NCI-H226 (cell line): ENCODE results near the gene SEMA6D.
A peak's percentile ranks its signal among the peaks of the same experiment; 100 is the strongest.
"Not testable (repeated sequence)": the region's sequence is repeated elsewhere in the genome, so short reads cannot be mapped to it uniquely, and the experiment has no call there.

Source experiments
- DNase-seq: peaks from one replicate; pipeline ENCODE4 v3.0.0-alpha.2; 2015

SEMA6D gene

DNA sequence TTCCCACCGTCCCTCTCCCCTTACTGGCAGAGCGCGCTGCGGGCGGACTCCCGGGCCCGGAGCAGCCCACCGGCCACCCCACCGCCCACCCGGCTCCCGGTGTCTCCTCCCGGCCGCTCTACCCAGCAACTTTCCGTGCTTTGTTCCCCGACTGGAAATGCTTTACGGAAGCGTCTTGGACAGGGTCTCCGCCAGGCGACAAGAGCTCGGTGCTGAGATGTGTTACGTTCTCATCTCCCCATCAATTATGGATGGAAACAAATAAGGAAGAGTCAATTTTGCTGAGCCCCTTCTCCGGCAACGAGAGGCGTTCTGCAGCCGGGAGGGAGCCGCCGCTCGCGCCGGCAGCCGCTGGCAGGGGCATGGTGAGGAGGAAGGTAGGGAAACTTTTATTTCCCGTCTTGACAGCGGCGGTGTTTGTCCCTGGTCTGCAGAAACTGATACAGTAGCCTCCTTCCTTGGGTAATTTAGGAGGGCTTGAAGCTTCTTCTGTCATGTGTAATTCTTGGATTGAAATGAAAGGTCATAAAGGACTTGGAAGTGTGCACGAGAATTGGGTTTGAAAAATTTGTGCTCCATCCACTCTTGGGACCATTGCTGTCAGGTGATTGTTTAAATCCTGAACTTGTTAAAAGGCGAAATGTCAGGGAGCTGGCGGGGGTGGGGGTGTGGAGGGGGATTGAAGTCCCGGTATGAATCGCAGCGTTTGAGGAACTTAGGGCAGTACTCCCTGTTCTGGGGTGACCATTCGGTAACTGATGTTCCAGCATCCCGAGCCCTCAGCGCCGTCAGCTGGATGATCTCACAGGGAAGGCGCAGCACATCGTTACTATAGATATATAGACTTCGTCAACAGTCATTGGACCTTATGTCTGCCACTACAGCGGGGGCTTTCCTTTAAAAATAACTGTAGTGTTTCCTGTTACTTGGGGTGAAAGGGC lies 1.5 kb downstream of the SEMA6D start:
- DNase-seq = no peak

GRCh38 chr15:47719730-47720129 lies 2.4 kb downstream of the SEMA6D start:
- DNase-seq = no peak

- no peak for DNase-seq
Observed at GRCh38 chr15:47720555-47720954, 3.2 kb downstream of the SEMA6D start.

- DNase-seq = no peak
Observed at GRCh38 chr15:47721676-47722075, 4.4 kb downstream of the SEMA6D start.

DNA sequence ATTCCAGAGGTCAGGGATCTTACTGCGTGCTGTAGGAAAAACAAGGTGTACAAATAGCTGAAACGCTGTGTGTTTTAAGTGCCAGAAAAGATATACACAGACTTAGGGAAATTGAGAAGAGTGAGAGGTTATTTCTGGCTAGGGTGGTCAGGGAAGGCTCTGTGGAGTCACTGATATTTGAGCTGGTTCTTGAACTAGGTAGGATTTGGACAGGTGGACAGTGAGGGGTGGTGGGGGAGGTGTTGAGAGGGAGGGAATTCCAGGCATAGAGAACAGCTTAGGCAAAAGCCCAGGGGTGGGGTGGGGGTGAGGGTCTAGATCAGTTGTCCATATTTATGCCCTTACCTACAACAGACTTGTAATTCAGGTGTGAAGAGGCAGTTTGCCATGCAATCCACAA lies 7.0 kb downstream of the SEMA6D start:
- DNase-seq = no peak

GRCh38 chr15:47725051-47725450 lies 7.7 kb downstream of the SEMA6D start:
- DNase-seq = no peak

GRCh38 chr15:47725906-47726305 lies 8.6 kb downstream of the SEMA6D start:
- no peak for DNase-seq

- DNase-seq = peak; percentile 48
Observed at GRCh38 chr15:47726399-47726823, 9.1 kb downstream of the SEMA6D start.

DNA sequence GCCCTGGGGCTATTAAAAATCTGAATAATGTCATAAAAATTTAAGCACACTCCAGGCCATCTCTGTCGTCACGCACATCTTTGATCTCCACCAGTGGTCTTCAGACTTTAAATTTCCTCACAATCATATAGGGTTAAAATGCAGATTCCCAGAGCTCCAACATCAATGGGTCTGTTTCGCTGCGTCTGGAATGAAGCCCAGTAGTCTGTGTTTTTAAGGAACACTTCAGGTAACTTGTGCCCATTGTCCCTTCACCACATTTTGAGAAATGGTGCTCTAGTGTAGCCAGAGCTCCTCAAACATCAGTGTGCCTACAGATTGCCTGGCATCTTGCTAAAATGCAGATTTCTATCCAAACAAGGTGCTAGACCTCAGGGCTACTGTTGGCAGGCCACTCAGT lies 9.8 kb downstream of the SEMA6D start:
- DNase-seq = no peak

DNA sequence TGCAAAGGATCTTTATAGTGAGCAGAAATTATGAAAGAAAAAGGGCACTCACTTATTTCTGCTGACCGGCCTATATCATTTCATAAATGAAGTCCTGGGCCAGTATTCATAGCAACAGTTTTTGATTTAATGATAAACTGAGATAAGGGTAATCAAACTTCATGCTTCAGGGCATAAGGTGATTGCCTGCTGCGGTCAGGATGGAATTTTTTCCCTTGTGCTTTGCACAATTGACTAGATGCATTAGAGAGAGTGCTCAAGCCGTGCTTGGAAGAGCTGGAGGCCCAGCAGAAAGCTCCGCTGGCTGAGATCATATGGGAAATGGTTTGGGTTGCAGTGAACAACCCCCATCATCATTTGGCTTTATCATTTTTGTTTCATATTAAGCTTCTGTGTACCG lies 10.4 kb downstream of the SEMA6D start:
- DNase-seq = no peak

DNA sequence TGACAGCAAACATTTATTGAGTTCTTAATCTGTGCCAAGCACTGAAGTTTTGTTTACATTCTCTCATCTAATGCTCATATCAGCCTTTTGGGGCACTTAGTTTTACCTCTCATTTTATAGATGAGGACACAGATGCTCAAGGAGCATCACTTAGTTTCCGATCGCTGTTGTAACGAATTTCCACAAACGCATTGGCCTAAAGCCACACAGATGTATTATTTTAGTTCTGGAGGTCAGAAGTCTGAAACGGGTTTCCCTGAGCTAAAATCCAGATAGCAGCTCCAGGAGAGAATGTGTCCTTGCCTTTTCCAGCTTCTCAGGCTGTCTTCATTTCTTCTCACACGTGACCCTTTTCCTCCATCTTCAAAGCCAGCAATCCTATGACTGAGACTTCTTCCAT lies 11.1 kb downstream of the SEMA6D start:
- no peak for DNase-seq

DNA sequence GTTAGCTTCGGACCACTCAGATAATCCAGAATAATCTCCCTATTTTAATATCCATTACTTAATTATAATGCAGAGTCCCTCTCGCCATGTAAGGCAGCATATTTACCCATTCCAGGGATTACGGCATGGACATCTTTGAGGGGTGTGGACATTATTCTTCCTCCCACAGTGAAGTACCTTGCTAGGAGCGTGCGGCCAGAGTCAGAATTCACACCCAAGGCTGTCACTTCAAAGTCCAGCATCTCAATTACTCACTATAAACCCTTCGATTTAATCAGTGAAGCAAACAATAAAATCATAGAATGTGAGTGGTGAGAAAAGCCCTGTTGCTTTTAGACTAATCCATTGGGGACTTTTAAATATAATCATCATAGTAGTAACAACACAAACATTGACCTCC lies 11.6 kb downstream of the SEMA6D start:
- no peak for DNase-seq

- no peak for DNase-seq
Observed at GRCh38 chr15:47731230-47731629, 13.9 kb downstream of the SEMA6D start.

- no peak for DNase-seq
Observed at GRCh38 chr15:47732248-47732647, 14.9 kb downstream of the SEMA6D start.

DNA sequence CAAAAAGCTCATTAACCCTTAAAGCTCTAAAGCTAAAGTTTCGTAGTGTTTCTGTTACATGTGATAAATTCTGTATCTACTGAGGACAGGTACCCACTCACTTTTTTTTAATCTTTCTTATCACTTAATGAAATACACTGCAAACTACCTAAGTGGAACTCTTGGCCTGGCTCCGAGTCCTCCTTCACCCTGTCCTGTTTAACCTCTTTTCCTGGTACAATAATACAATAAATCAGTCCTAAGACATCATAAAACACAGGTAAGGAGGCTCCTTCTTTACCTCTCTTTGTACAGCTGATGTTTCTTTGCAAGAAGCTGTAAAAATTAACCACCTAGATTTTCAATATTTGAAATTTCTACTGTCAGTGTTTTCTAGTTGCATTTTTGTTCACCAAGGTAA lies 15.8 kb downstream of the SEMA6D start:
- no peak for DNase-seq

DNA sequence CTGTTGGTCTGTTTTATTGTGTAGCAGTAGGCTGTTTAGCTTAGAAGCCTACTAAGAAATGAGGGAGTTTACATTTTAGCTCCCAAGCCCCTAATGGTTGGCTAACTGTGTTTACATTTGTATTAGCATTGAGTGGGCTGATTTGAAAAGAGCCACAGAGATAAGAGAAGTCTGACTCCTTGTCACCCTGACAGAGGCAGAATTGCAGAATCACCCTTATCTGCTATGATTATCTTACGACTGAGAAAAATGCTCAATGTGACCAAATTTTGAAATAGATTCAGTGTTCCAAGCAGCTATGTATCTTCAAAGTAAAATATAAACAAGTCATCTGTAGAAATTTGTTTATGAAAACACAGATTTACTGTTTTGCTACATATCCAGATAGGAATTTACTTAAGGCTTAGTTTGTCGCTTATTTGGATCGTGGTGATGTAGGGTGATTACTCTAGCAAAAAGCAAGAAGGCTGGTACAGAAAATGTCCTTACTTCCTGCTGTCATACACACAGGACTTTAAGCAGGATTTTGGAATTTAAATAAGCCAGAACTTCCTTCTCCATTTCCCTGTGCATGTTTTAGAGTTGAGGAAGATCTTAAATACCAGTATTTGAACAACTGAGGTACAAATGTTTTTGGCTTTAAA lies 19.0 kb downstream of the SEMA6D start:
- DNase-seq = no peak

DNA sequence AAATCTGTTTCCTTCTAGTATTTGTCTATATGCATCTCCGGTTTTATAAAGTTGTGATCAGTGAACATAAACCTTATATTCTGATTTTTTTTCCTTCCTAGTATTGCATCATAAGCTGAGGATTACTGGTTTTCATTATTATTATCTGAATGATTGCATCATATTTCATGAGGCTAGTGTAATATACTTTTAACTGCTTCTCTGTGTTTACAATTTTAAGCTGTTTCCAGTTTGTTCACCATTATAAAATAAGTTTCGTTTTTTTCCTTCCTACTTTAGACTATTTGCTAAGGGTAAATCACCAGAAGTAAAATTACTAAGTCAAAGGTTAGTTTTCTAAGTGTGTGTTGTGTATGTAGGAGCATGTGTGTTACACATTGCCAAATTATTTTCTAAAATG lies 20.2 kb downstream of the SEMA6D start:
- DNase-seq = no peak

- DNase-seq = not testable (repeated sequence)
Observed at GRCh38 chr15:47738144-47738825, 21.0 kb downstream of the SEMA6D start.

GRCh38 chr15:47741082-47741481 lies 23.8 kb downstream of the SEMA6D start:
- no peak for DNase-seq

DNA sequence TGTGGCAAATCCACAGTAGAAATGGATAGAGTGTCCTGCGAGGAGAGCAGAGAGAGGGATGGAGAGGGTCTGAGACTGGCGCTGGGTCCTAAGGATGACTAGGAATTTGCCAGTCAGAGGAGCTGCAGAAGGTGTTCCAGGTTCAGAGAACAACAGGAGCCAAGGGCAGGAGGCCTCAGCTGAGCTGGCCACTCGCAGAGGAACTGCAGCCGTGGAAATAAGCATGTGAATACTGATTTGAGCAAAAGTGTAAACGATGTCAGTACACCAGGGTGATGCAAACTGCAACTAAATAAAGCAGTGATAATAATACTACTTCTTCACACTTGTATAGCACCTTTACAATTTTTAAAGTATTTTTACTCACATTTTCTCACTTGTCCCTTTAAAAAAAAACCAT lies 24.6 kb downstream of the SEMA6D start:
- no peak for DNase-seq

DNA sequence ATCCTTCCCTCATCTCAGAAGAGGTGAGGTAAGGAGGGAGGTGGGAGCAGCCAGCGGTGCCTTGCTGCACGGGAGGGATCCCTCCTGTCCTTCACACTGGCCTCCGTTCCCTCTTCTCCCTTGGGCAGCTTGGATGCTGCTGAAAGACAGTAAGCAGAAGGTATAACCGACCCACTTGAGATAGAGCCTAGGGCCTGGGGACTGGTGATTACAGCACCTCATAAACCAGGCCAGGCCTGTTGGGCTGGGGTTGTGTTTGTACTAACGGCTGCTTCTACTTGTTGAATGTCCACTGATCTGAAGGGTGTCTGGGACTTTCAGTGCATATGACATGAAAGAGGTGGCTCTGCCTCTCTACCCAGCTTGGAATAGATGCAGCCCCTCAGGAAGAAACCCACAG lies 25.0 kb downstream of the SEMA6D start:
- DNase-seq = no peak

DNA sequence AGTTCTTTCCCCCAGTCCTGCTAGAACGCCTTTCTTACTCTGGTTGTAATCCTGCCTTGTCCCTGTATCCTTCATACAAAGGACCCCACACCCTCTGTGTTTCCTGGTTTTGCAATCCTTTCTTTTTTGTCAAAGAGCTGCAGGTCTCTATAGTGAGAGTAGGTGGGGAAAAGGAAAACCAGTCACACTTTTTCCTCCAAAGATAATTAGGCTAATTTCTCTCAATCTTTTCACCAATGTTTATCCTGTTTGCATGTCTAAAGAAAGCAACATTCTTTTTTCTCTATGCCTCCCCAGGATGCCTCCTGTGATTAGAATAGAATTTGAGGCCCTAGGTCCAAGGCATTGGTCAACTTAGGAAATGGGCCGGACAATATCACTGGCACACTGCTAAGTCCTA lies 25.4 kb downstream of the SEMA6D start:
- DNase-seq = no peak

DNA sequence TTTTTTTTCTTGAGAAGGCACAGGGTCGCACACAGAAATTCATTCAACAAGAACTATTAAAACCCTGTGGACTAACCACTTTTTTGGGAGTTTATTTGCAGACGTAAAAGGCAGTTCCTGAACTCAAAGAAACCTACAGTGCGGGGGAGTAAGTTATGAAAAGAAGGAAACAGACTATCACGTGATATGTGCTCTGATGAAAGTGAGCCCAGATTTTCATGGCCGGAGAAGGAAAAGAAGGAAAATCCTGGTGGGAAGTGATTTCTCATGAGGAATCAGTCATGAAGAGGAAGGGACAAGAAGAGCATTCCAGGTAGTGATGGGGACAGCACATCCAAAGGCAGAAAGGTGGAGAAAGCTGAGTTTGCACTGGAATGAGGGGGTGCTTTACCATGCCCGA lies 26.1 kb downstream of the SEMA6D start:
- DNase-seq = no peak

DNA sequence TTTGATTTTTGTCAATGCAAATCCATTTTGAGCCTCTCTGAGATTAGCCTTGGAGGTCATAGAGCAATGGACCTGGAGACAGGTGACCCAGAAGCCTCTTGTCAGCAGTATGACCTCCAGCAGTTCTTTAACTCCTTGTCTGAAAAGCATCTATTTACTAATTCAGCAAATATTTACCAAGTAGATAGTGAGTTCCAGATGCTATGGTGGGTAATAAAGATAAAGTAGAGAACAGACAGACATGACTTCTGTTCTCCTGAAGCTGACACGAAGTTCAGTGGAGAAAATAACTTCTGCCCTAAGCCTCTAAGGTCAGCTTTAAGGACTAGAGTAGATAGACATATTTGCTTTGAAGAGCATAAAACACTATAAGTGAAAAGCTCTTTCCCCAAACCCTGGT lies 26.6 kb downstream of the SEMA6D start:
- no peak for DNase-seq
